ENCODE results near the gene TMPRSS6.

TMPRSS6 gene

GRCh38 chr22:37025500-37026070 lies 83.9 kb downstream of the TMPRSS6 start:
- DNase-seq: no peak

- no peak for DNase-seq
Measured at GRCh38 chr22:37024339-37025157, 85.0 kb downstream of the TMPRSS6 start.

GRCh38 chr22:37023743-37024338 lies 85.7 kb downstream of the TMPRSS6 start:
- DNase-seq: no peak

DNA sequence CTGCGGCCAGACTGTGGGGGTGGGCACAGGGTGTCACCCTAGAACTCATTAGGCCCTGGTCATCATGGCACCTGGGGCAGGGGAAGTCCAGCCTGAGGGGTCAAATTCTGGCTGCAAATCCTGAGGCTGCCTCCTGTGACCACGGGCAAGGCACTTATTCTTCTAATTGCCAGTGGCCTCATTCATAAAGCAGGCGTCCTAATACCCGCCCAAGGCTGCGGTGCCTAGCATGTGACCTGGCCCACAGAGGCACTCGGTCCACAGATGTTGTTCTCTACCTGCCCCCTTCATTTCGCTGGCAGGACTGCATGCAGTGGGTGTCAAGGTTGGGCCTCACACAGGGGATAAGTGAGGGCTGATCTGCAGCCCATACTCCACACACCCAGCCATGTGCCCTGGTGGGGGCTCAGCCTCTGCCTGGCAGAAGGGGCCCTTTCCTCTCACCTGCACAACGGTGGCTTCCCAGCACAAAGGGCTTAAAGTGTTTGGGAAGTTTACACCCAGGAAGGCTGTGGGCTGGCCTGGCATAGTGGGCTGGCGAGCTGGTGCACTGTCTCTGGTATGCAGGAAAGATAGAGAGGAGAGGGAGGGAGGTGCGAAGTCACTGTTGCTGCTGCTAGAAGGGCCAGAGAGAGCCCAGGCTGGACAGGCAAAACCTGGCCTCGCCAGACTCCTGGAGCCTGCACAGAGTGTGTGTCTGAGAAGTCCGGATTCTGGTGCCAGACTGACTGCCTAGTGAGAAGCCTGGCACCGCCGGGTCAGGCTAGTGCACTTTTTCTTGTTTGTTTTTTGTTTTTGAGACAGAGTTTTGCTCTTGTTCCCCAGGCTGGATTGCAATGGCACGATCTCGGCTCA lies 86.8 kb downstream of the TMPRSS6 start:
- no peak for DNase-seq

DNA sequence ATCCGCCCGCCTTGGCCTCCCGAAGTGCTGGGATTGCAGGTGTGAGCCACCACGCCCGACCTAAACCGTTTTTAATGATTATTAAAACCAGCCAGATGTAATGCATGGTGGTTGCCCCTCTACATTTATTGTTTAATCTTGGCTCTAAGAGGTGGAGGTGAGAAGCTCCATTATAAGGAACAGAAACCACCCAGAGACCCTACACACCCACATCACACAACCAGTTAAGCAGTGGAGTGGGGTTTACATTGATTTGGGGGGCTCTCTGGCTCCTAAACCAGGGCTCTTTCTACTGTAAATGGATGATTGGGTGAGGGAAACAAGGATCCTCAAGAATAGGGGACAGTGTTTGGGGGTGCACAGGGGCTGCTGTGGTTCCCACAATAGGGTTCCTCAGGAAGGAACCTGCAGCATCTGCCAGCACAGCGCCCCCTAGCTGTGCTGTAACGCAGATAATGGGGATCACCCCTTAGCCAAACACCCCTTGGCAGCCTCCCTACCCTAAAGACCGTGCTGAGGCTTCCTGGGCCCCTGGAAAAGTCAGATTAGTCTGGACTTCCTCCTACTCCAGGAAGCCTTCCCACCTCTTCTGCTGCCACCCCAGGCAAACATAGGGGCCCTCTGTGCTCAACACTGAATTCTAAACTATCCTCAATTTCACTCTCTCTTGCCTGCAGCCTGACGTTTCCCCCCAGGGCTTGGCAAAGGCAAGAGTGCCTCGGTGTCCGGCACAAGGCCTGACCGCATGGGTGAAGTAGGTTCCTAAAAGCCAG lies 87.6 kb downstream of the TMPRSS6 start:
- DNase-seq: no peak

DNA sequence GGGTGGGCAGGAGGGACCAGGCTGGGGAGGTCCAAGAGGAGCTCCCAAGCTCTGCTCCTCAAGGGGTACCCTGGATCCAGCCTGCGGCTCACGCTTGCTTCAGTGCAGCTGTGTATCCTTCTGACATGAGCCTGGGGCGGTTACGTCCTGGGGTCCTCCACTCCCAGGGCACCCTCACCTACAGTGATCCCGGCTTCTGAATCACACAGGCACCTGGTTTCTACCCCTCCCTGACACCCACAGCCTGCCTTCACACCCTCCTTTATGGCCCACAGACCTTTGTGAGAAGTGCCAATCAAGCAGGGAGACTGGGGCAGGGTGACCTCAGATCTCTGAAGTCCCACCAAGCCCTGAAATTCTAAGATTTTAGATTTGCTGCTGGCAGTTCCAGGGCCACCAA lies 88.5 kb downstream of the TMPRSS6 start:
- no peak for DNase-seq

GRCh38 chr22:37020192-37020479 lies 89.4 kb downstream of the TMPRSS6 start:
- no peak for DNase-seq

DNA sequence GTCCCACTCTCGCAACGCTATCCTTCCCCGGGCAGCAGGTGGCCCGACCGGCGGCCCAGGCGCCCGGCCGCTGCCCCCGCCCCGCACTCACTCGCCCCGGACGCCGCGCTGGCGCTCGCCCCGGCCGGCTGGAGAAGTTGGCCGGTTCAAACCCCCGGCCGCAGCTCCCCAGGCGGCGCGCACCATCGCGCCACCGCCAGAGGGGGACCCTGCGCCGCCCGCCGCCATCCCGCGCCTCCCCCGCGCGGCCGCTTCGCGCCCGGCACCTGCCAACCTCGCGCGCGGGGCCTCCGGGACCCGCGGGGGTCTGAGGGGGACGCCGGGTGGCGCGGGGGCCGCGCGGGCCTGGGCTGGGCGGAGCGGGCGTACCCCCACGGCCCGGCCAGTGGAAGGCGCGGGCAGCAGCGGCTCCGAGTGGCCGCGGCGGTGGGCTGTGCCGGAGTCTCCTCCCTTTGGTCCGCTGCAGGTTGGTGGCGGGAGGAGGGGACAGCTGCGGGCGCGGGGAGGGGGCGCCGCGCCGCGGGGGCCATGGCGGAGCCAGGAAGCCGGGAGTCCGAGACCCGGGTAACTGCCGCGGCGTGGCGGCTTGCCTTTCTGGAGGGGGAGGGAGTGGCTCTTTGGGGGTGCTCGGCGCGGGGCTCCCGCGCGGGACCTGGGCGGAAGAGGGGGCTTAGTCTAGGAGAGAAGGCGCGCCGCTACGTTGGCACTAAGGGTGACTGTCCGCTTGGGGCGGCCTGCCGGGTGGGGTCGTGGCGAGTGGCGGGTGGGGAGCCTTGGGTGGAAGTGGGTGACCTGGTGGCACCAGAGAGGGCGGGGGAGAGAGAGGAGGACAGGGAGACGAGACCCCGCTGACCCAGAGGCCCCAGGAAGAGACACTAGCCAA lies 90.0 kb downstream of the TMPRSS6 start, which contains the start of the genes MPST and TST:
Gene MPST, plus strand, starts transcription at position 434 of the 883 bp plus-strand sequence. Its CDS starts 95 bp downstream, at position 529.
Gene TST, minus strand, starts transcription at position 139 of the 883 bp plus-strand sequence. CDS start 715 bp downstream, outside the sequence.
- no peak for DNase-seq

DNA sequence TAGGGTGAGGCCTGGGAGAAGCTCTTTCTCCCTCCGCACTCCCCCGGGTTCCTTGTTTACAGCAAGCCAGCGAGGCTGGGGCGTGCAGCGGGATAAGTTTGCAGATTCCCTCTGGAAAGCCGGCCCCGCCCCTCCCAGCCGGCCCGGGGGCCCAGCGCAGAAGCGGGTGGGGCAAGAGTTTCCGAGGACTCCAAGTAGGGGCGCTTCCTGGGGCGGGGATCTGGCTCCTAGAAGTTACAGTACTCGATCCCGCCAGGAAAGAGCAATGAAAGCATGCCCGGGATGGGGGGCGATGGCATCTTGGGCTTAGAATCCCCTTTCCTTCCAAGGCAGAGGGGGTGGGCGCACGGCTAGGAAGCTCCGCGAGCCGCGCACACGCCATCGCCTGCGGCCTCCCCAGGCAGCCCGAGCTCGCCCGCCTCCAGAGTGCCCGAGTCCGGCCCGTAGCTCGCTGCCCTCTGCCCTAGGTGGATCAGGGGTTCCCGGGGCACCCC lies 90.7 kb downstream of the TMPRSS6 start:
- DNase-seq: no peak

GRCh38 chr22:37018086-37018814 lies 91.3 kb downstream of the TMPRSS6 start:
- DNase-seq: no peak

DNA sequence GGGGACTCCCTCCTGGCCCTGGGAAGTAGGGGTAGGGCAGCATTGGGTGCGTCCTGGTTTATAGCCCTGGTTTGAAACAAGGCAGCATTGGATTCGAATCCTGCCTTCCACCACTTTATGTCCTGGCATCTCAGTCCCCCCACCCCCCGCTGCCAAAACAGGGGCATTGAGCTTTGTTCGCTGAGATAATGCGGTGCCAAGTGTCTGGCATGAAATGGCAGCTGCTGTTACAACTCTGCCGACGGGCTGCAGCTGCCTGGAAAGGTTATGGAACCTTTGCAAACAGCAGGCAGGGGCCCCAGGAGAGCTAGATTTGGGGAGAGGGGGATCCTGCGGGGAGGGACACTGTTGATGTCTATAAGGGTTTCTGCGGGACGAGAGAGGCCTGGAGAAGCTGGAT lies 92.2 kb downstream of the TMPRSS6 start:
- no peak for DNase-seq

- DNase-seq: no peak
Measured at GRCh38 chr22:37016134-37016910, 93.2 kb downstream of the TMPRSS6 start.

DNA sequence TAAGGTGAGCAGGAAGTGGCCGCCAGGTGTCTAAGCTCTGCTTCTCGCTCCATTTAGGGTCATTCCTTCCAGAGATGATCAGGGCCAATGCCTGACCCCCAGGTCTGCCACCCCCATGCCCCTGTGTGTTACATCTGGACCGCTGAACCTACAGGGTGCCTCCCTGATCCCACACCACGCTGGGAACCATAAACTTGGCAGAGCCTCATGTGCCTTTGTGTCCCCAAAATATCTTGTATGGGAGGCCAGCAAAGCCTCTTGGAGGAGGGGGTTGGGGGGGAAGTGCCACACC lies 94.0 kb downstream of the TMPRSS6 start:
- DNase-seq: no peak

Data from activated gamma-delta T cell (primary cell).